ENCODE measurements around the gene CNN3. TPM values are rescaled to one million over a fixed set of nuclear protein-coding genes. Genes with fewer than 3 reads are reported as not detected.

CNN3 gene
- total RNA-seq, 2 donors from 2014 or later, result 275 to 308 TPM

- 96% methylated on average over 3 of the region's 3 CpGs; no CpG with 5 or more reads in 1 of the 2 experiments for WGBS, 2 experiments (ENCODE audit: insufficient coverage in 1 of 2, insufficient read length in 1 of 2)
- H3K36me3 Mint-ChIP-seq (ENCODE audit: low read depth), result no peaks in the 10 kb centered on the region
- H3K9me3 ChIP-seq (ENCODE audit: control insufficient read depth, low read length), result no peaks in the 10 kb centered on the region
- no peak overlapping the region for H3K4me3 ChIP-seq (ENCODE audit: low read length)
- TF ChIP-seq, protein P1, sequence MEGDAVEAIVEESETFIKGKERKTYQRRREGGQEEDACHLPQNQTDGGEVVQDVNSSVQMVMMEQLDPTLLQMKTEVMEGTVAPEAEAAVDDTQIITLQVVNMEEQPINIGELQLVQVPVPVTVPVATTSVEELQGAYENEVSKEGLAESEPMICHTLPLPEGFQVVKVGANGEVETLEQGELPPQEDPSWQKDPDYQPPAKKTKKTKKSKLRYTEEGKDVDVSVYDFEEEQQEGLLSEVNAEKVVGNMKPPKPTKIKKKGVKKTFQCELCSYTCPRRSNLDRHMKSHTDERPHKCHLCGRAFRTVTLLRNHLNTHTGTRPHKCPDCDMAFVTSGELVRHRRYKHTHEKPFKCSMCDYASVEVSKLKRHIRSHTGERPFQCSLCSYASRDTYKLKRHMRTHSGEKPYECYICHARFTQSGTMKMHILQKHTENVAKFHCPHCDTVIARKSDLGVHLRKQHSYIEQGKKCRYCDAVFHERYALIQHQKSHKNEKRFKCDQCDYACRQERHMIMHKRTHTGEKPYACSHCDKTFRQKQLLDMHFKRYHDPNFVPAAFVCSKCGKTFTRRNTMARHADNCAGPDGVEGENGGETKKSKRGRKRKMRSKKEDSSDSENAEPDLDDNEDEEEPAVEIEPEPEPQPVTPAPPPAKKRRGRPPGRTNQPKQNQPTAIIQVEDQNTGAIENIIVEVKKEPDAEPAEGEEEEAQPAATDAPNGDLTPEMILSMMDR (conservative IDR thresholded peaks at IDR 0.05), result no peak
- DNase-seq, result no peak
- peaks cover 10% of the 10 kb centered on the region for H3K27me3 ChIP-seq (ENCODE audit: control insufficient read depth, insufficient read depth, low read length, poor library complexity, severe bottlenecking)
- H3K27ac Mint-ChIP-seq, result no peak overlapping the region
- H3K27me3 Mint-ChIP-seq (ENCODE audit: insufficient read depth), result no peaks in the 10 kb centered on the region
- H3K9ac ChIP-seq (ENCODE audit: extremely low read depth, low read length, poor library complexity, severe bottlenecking), result no peak overlapping the region
- H3K4me1 ChIP-seq (ENCODE audit: control insufficient read depth, insufficient read depth, low read length), result peaks cover 2% of the 10 kb centered on the region
- H3K27ac ChIP-seq (ENCODE audit: low read depth, low read length), result no peak overlapping the region
- H3K4me3 Mint-ChIP-seq, result no peak overlapping the region
- peaks cover 7% of the 10 kb centered on the region for H3K4me1 Mint-ChIP-seq
- H3K36me3 ChIP-seq (ENCODE audit: control insufficient read depth, insufficient read depth, low read length), result no peaks in the 10 kb centered on the region
- H3K9me3 Mint-ChIP-seq, result no peaks in the 10 kb centered on the region
Observed at GRCh38 chr1:94856868-94857267, 70.0 kb downstream of the CNN3 start.

DNA sequence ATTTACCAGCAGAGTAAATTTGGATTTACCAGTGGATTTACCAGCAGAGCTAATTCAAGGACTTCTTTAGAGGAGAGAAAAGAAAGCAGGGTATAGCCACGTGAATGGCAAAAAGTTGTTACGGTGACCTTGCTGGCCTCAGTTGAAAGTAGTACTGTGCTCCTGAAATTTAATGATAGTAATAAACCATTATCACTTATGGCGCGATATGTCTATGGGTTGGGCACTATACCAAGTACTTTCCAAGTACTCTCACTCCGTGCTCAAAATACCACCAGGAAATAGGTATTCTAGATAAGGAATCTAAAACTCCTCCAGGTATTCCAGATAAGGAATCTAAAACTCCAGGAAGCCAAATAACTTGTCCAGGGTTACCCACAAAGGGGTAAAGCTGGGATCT lies 70.9 kb downstream of the CNN3 start:
- Mint-ChIP-seq H3K9me3 (no peaks in the 10 kb centered on the region), H3K4me3 (no peak overlapping the region), H3K27me3 (ENCODE audit: insufficient read depth) (no peaks in the 10 kb centered on the region), H3K27ac (no peak overlapping the region), H3K4me1 (peaks cover 7% of the 10 kb centered on the region), H3K36me3 (ENCODE audit: low read depth) (no peaks in the 10 kb centered on the region)
- Histone ChIP-seq H3K9me3 (ENCODE audit: control insufficient read depth, low read length) (no peaks in the 10 kb centered on the region), H3K4me1 (ENCODE audit: control insufficient read depth, insufficient read depth, low read length) (peaks cover 2% of the 10 kb centered on the region), H3K27me3 (ENCODE audit: control insufficient read depth, insufficient read depth, low read length, poor library complexity, severe bottlenecking) (peaks cover 10% of the 10 kb centered on the region), H3K27ac (ENCODE audit: low read depth, low read length) (no peak overlapping the region), H3K9ac (ENCODE audit: extremely low read depth, low read length, poor library complexity, severe bottlenecking) (no peak overlapping the region), H3K36me3 (ENCODE audit: control insufficient read depth, insufficient read depth, low read length) (no peaks in the 10 kb centered on the region), H3K4me3 (ENCODE audit: low read length) (no peak overlapping the region)
- WGBS, 2 experiments (ENCODE audit: insufficient coverage in 1 of 2, insufficient read length in 1 of 2), result 89 to 100% methylated on average over 5 of the region's 5 CpGs
- DNase-seq, result no peak
- TF ChIP-seq, protein P1 (conservative IDR thresholded peaks at IDR 0.05), result no peak

GRCh38 chr1:94855307-94855700 lies 71.6 kb downstream of the CNN3 start:
- Mint-ChIP-seq H3K4me3 (no peak overlapping the region), H3K36me3 (ENCODE audit: low read depth) (no peaks in the 10 kb centered on the region), H3K4me1 (peaks cover 7% of the 10 kb centered on the region), H3K27me3 (ENCODE audit: insufficient read depth) (no peaks in the 10 kb centered on the region), H3K27ac (no peak overlapping the region), H3K9me3 (no peaks in the 10 kb centered on the region)
- H3K36me3 ChIP-seq (ENCODE audit: control insufficient read depth, insufficient read depth, low read length), result no peaks in the 10 kb centered on the region
- H3K27ac ChIP-seq (ENCODE audit: low read depth, low read length), result no peak overlapping the region
- H3K27me3 ChIP-seq (ENCODE audit: control insufficient read depth, insufficient read depth, low read length, poor library complexity, severe bottlenecking), result peaks cover 10% of the 10 kb centered on the region
- 90 to 94% methylated on average over 2 of the region's 2 CpGs for WGBS, 2 experiments (ENCODE audit: insufficient coverage in 1 of 2, insufficient read length in 1 of 2)
- TF ChIP-seq, protein P1 (conservative IDR thresholded peaks at IDR 0.05), result no peak
- DNase-seq, result no peak
- H3K4me3 ChIP-seq (ENCODE audit: low read length), result no peak overlapping the region
- H3K9ac ChIP-seq (ENCODE audit: extremely low read depth, low read length, poor library complexity, severe bottlenecking), result no peak overlapping the region
- H3K9me3 ChIP-seq (ENCODE audit: control insufficient read depth, low read length), result no peaks in the 10 kb centered on the region
- H3K4me1 ChIP-seq (ENCODE audit: control insufficient read depth, insufficient read depth, low read length), result peaks cover 2% of the 10 kb centered on the region

All from endodermal cell (in vitro differentiated cells).